ENCODE measurements around the gene CIPC. TPM values are rescaled to one million over a fixed set of nuclear protein-coding genes. Genes with fewer than 3 reads are reported as not detected.

Gene CIPC
- polyA plus RNA-seq, 1 experiment, result 15.5 TPM

DNA sequence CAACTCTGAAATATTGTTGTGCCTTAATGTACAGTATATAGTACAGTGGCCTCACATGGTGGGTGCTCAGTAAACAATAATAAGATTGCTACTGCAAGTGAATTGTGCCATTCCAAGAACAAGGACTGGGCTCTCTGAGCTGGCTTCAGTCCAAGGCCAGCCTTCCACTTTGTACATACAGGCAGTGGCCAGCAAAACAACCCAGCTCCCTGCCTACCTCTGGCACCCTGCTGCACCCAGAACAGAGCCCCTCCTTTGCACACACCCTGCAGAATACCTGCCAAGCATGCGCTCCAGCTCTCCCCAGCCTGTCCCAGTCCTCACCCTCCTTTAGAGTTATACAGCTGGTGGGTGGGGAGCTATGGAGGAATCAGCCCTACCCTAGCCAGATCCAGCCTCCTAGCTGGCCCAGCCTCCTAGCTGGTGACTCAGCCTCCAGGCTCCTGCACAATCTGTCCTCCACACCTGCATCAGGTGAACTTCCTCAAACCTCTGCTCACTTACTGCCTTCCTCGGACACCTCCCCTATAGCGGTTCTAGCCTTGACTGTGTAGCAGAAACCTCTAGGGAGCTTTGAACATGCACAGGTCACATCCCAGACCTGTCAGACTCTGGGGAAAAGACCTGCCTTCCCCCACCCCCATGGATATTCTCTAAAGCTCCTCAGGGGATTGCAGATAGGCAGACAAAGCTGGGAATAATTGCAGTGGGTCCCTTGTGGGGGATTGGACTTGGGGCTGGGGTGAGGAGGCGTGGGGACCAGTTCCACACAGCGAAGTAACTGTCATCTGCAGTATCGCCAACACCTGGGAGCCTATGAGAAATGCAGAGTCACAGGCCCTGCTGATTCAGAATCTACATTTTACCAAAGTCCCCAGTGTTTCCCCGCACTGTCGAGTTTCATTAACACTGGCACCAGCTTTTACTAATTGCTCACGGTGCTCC, 25.6 kb downstream of the CIPC start:
- no peak overlapping the region for H3K4me3 ChIP-seq (ENCODE audit: low read depth, low read length)
- no peak for DNase-seq (ENCODE audit: low read depth)
- H3K36me3 ChIP-seq (ENCODE audit: control insufficient read depth, insufficient read depth, low read length), result no peaks in the 10 kb centered on the region
- ChIA-PET POLR2A (no interaction called here), CTCF (interaction anchor here (0.6 to 6.1 kb wide), 15 partner anchors 10 to 250 kb away, joined by 3 to 62 read pairs (median 4); partner anchors contain the start of gene CIPC)
- TF ChIP-seq, protein P1, sequence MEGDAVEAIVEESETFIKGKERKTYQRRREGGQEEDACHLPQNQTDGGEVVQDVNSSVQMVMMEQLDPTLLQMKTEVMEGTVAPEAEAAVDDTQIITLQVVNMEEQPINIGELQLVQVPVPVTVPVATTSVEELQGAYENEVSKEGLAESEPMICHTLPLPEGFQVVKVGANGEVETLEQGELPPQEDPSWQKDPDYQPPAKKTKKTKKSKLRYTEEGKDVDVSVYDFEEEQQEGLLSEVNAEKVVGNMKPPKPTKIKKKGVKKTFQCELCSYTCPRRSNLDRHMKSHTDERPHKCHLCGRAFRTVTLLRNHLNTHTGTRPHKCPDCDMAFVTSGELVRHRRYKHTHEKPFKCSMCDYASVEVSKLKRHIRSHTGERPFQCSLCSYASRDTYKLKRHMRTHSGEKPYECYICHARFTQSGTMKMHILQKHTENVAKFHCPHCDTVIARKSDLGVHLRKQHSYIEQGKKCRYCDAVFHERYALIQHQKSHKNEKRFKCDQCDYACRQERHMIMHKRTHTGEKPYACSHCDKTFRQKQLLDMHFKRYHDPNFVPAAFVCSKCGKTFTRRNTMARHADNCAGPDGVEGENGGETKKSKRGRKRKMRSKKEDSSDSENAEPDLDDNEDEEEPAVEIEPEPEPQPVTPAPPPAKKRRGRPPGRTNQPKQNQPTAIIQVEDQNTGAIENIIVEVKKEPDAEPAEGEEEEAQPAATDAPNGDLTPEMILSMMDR (IDR thresholded peaks at IDR 0.05; ENCODE audit: insufficient read depth, low read depth, low read length), result no peak
- peaks cover 15% of the 10 kb centered on the region for H3K27me3 ChIP-seq (ENCODE audit: control insufficient read depth, insufficient read depth, low read length)

DNA sequence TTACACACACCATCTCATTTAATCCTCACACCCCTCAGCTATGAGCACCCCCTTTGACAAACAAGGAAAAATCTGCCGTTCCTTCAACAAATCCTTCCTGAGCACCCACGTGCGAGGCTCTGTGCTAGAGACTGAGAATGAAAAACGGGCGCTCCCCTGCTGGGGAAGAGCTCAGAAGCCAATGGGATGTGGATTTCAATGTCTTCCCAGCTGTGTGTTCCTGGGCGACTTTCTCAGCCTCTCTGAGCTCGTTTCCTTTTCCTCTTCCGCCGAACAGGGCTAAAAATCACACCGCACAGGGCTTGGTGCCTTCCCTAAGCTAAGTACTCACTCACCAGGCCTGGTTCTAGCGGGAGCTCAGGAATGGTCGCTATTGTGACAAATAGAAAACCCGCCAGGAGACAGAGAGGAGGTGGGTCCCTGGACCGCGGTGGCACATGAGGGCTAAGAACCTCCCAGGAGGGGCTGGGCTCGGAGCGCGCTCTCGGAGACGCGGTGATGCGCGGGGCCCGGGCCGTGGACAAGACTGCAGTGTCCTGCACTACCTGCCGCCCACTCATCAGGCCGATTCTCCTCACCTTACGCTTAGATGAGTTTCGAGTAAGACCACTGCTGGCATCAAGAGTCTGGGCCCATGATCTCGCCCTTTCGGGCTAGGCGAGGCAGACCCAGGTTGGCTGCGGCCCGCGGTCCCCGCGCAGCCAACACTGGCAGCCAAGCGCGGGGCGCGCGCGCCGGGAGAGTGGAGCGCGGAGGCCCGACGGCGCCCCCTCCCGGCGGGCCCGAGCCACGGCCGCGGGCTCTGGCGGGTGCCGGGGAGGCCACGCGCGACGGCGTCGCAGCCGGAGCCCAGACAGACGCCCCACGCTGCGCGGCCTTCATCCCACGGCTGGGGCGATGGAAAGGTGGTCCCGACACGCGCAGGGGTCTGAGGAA, 26.6 kb downstream of the CIPC start:
- Histone ChIP-seq H3K4me3 (ENCODE audit: low read depth, low read length) (peak overlapping the region; percentile 45), H3K27me3 (ENCODE audit: control insufficient read depth, insufficient read depth, low read length) (peaks cover 19% of the 10 kb centered on the region), H3K36me3 (ENCODE audit: control insufficient read depth, insufficient read depth, low read length) (no peaks in the 10 kb centered on the region)
- CTCF ChIA-PET, result interaction anchor here (0.6 to 6.1 kb wide), 18 partner anchors 9 to 252 kb away, joined by 3 to 62 read pairs (median 4); partner anchors contain the start of gene CIPC
- DNase-seq (ENCODE audit: low read depth), result no peak
- POLR2A ChIA-PET, result no interaction called here
- TF ChIP-seq, protein P1 (IDR thresholded peaks at IDR 0.05; ENCODE audit: insufficient read depth, low read depth, low read length), result no peak

DNA sequence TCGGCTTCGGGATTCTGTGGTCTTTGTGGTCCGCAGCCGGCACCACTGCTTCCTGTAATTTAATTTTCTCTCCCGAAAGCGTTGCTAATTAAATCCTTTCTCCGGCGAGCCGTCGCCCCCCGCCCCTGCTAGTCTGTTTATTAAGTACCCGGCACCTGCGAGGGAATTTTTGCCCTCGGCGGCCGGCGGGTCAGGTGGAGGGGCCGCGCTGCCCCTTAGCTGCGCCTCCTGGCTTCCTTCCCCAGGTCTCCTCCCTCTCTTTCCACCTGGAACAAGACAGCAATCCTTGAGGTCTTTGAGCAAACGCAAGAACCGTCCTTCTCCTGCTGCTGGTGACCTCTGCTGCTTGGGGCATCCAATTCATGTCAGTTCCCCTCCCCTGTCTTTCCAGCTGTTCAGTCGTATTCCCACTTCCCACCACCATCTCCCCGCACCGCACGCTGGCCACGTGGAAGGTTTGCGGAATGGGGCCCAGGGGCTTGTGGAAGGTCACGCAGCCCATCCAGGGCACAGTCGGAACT, 27.3 kb downstream of the CIPC start:
- POLR2A ChIA-PET, result no interaction called here
- H3K36me3 ChIP-seq (ENCODE audit: control insufficient read depth, insufficient read depth, low read length), result no peaks in the 10 kb centered on the region
- no peak overlapping the region for H3K4me3 ChIP-seq (ENCODE audit: low read depth, low read length)
- CTCF ChIA-PET, result interaction anchor here (1.2 to 6.1 kb wide), 5 partner anchors 11 to 252 kb away, joined by 3 to 62 read pairs (median 7); no protein-coding TSS in a partner anchor
- no peak for DNase-seq (ENCODE audit: low read depth)
- TF ChIP-seq, protein P1 (IDR thresholded peaks at IDR 0.05; ENCODE audit: insufficient read depth, low read depth, low read length), result no peak
- H3K27me3 ChIP-seq (ENCODE audit: control insufficient read depth, insufficient read depth, low read length), result peaks cover 19% of the 10 kb centered on the region

DNA sequence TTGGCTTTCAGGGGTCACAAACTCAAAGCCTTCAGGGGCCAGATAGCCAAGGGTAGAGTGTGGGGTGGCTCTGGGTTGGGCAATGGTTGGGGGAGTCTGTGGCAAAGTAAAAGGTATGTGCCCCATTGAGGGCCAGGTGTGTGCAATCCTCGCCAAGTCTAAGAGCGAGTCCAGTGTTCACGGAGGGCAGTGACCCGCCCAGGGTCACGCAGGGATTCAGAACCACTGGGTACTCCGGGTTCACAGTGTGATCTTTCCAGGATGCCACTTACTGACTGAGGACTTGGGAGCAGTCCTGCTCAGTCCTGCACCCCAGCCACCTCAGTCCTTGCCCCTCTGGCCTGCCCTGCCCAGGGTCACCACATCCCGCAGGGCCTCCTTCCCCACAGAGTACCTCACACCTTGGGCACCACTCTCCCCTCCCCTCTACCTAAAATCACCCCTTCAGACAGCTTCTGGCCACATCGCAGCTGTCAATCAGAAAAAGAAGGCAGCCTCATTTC, 27.8 kb downstream of the CIPC start:
- CTCF ChIA-PET, result interaction anchor here (1.2 to 6.1 kb wide), 5 partner anchors 10 to 253 kb away, joined by 3 to 62 read pairs (median 7); no protein-coding TSS in a partner anchor
- no peak for DNase-seq (ENCODE audit: low read depth)
- TF ChIP-seq, protein P1 (IDR thresholded peaks at IDR 0.05; ENCODE audit: insufficient read depth, low read depth, low read length), result no peak
- POLR2A ChIA-PET, result no interaction called here
- Histone ChIP-seq H3K36me3 (ENCODE audit: control insufficient read depth, insufficient read depth, low read length) (no peaks in the 10 kb centered on the region), H3K4me3 (ENCODE audit: low read depth, low read length) (no peak overlapping the region), H3K27me3 (ENCODE audit: control insufficient read depth, insufficient read depth, low read length) (peaks cover 20% of the 10 kb centered on the region)

Data from BJ (cell line).